SU-DHL-6 (cell line): Measurements from ENCODE around the gene NPDC1.

Experiments
- H2AFZ ChIP-seq: fragments of 200-600 bp; sonication (generic); 2 replicates; pipeline ENCODE4 v1.6.1; 2014; ENCODE audit warnings: low read depth, mild to moderate bottlenecking, moderate library complexity, mixed read lengths, antibody characterized with exemption, low read length; ENCODE audit not compliant: severe bottlenecking
- H3F3A ChIP-seq: fragments of 200-600 bp; shearing (Covaris generic); 2 replicates; pipeline ENCODE4 v1.6.0; 2016; ENCODE audit warnings: antibody characterized with exemption, mild to moderate bottlenecking; ENCODE audit not compliant: insufficient read depth
- H3K27ac ChIP-seq: fragments of 200-600 bp; sonication (generic); 2 replicates; pipeline ENCODE4 v1.5.1; 2016; ENCODE audit warnings: low read depth, mild to moderate bottlenecking, low read length, moderate library complexity, mixed read lengths
- H3K27me3 ChIP-seq: fragments of 200-600 bp; sonication (generic), shearing (Covaris generic); 2 replicates; pipeline ENCODE4 v1.6.0; 2014; ENCODE audit warnings: mild to moderate bottlenecking, low read length
- H3K36me3 ChIP-seq: fragments of 200-600 bp; sonication (generic); 2 replicates; pipeline ENCODE4 v1.6.1; 2014; ENCODE audit warnings: mild to moderate bottlenecking, low read length, mixed read lengths
- H3K4me2 ChIP-seq: fragments of 300-600, 200-600 bp; shearing (Covaris generic), sonication (generic); 2 replicates; pipeline ENCODE4 v1.6.0; 2014; ENCODE audit warnings: low read length, low read depth, mild to moderate bottlenecking; ENCODE audit not compliant: poor library complexity, severe bottlenecking
- H3K4me3 ChIP-seq: fragments of 200-600 bp; sonication (generic); 2 replicates; pipeline ENCODE4 v1.5.1; 2014; ENCODE audit warnings: antibody characterized with exemption, low read length, mild to moderate bottlenecking, mixed read lengths; ENCODE audit not compliant: insufficient read depth, poor library complexity, severe bottlenecking
- H3K79me2 ChIP-seq: fragments of 200-600 bp; sonication (generic); 2 replicates; pipeline ENCODE4 v1.6.1; 2014; ENCODE audit warnings: mild to moderate bottlenecking, low read length, moderate library complexity; ENCODE audit not compliant: insufficient read depth
- H3K9ac ChIP-seq: fragments of 200-600 bp; sonication (generic); 2 replicates; pipeline ENCODE4 v1.7.0; 2014; ENCODE audit warnings: mild to moderate bottlenecking, low read length
- H3K9me2 ChIP-seq: fragments of 200-600 bp; sonication (generic); replicated peaks from 2 replicates; pipeline ENCODE4 v1.6.1; 2014; ENCODE audit warnings: low read length; ENCODE audit not compliant: insufficient read depth
- H3K9me3 ChIP-seq: fragments of 200-600 bp; sonication (generic); 2 replicates; pipeline ENCODE4 v1.6.1; 2014; ENCODE audit warnings: low read length, mixed read lengths; ENCODE audit not compliant: insufficient read depth
- H4K20me1 ChIP-seq: fragments of 200-600 bp; sonication (generic); 2 replicates; pipeline ENCODE4 v1.6.1; 2014; ENCODE audit warnings: low read depth, mild to moderate bottlenecking, antibody characterized with exemption, low read length, moderate library complexity, mixed read lengths
- EZH2phosphoT487 ChIP-seq: fragments of 200-600 bp; sonication (generic), shearing (Covaris generic); conservative IDR thresholded peaks from 2 replicates; pipeline ENCODE4 v1.6.1; 2018; ENCODE audit warnings: mild to moderate bottlenecking, antibody characterized with exemption, low read length, moderate library complexity, mixed read lengths
- TF ChIP-seq, protein P1 (sequence below): fragments of 200-600 bp; sonication (generic); IDR thresholded peaks from one replicate; pipeline ENCODE4 v1.5.1; 2017; ENCODE audit warnings: antibody characterized with exemption, mild to moderate bottlenecking, low read length, moderate library complexity; ENCODE audit not compliant: insufficient read depth, poor library complexity, severe bottlenecking

Gene NPDC1

DNA sequence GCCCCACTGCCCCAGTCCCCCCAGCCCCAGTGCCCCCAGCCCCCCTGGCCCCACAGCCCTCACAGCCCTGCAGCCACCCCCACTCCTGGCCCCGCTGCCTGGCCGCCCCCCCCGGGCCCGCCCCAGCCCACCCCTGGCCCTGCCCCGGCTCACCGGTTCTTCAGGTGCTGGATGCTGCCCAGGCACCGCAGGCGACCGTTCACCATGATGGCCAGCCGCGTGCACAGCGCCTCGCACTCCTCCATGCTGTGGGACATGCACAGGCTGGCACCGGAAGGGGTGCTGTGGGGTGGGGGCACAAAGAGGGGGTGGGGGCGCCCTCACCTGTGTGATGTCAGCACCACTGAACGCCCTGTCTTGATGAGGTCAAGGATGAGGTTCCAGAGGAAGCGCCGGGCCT lies 36.8 kb downstream of the NPDC1 start:
- H4K20me1 ChIP-seq: no peaks in the 10 kb centered on the region
- no peaks in the 10 kb centered on the region for H3K79me2 ChIP-seq
- H3K4me2 ChIP-seq: no peak overlapping the region
- H3K9ac ChIP-seq: no peak overlapping the region
- TF ChIP-seq EZH2phosphoT487: no peak
- TF ChIP-seq, protein P1, sequence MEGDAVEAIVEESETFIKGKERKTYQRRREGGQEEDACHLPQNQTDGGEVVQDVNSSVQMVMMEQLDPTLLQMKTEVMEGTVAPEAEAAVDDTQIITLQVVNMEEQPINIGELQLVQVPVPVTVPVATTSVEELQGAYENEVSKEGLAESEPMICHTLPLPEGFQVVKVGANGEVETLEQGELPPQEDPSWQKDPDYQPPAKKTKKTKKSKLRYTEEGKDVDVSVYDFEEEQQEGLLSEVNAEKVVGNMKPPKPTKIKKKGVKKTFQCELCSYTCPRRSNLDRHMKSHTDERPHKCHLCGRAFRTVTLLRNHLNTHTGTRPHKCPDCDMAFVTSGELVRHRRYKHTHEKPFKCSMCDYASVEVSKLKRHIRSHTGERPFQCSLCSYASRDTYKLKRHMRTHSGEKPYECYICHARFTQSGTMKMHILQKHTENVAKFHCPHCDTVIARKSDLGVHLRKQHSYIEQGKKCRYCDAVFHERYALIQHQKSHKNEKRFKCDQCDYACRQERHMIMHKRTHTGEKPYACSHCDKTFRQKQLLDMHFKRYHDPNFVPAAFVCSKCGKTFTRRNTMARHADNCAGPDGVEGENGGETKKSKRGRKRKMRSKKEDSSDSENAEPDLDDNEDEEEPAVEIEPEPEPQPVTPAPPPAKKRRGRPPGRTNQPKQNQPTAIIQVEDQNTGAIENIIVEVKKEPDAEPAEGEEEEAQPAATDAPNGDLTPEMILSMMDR: no peak
- H3K4me3 ChIP-seq: no peak overlapping the region
- H3K9me3 ChIP-seq: no peaks in the 10 kb centered on the region
- no peak overlapping the region for H2AFZ ChIP-seq
- no peaks in the 10 kb centered on the region for H3K36me3 ChIP-seq
- no peak overlapping the region for H3K27ac ChIP-seq
- no peaks in the 10 kb centered on the region for H3K27me3 ChIP-seq
- no peaks in the 10 kb centered on the region for H3F3A ChIP-seq
- H3K9me2 ChIP-seq: no peaks in the 10 kb centered on the region

GRCh38 chr9:137008312-137008711 lies 37.7 kb downstream of the NPDC1 start:
- H4K20me1 ChIP-seq: no peaks in the 10 kb centered on the region
- no peak overlapping the region for H3K4me2 ChIP-seq
- no peaks in the 10 kb centered on the region for H3K79me2 ChIP-seq
- H3K9me2 ChIP-seq: no peaks in the 10 kb centered on the region
- no peaks in the 10 kb centered on the region for H3K27me3 ChIP-seq
- no peak overlapping the region for H3K9ac ChIP-seq
- H3K9me3 ChIP-seq: no peaks in the 10 kb centered on the region
- no peak overlapping the region for H2AFZ ChIP-seq
- H3K4me3 ChIP-seq: no peak overlapping the region
- TF ChIP-seq, protein P1: no peak
- no peak for TF ChIP-seq EZH2phosphoT487
- no peaks in the 10 kb centered on the region for H3K36me3 ChIP-seq
- no peak overlapping the region for H3K27ac ChIP-seq
- H3F3A ChIP-seq: no peaks in the 10 kb centered on the region

- Histone ChIP-seq H3K4me3 (no peak overlapping the region), H3K79me2 (no peaks in the 10 kb centered on the region), H3K36me3 (no peaks in the 10 kb centered on the region), H3F3A (no peaks in the 10 kb centered on the region), H3K4me2 (no peak overlapping the region), H3K9me2 (no peaks in the 10 kb centered on the region), H3K9me3 (no peaks in the 10 kb centered on the region), H3K27ac (no peak overlapping the region), H4K20me1 (no peaks in the 10 kb centered on the region), H3K9ac (no peak overlapping the region), H2AFZ (no peak overlapping the region), H3K27me3 (no peaks in the 10 kb centered on the region)
- TF ChIP-seq, protein P1: no peak
- no peak for TF ChIP-seq EZH2phosphoT487
Observed at GRCh38 chr9:137007816-137008270, 38.1 kb downstream of the NPDC1 start.
